Activated CD8-positive, alpha-beta memory T cell treated with anti-CD3 and anti-CD28 coated beads for 24 hours (primary cell): ENCODE measurements around the gene DTX1.

Experiments
- DNase-seq: peaks from one replicate; pipeline ENCODE4 v3.0.0-alpha.2; 2020

Gene DTX1

DNA sequence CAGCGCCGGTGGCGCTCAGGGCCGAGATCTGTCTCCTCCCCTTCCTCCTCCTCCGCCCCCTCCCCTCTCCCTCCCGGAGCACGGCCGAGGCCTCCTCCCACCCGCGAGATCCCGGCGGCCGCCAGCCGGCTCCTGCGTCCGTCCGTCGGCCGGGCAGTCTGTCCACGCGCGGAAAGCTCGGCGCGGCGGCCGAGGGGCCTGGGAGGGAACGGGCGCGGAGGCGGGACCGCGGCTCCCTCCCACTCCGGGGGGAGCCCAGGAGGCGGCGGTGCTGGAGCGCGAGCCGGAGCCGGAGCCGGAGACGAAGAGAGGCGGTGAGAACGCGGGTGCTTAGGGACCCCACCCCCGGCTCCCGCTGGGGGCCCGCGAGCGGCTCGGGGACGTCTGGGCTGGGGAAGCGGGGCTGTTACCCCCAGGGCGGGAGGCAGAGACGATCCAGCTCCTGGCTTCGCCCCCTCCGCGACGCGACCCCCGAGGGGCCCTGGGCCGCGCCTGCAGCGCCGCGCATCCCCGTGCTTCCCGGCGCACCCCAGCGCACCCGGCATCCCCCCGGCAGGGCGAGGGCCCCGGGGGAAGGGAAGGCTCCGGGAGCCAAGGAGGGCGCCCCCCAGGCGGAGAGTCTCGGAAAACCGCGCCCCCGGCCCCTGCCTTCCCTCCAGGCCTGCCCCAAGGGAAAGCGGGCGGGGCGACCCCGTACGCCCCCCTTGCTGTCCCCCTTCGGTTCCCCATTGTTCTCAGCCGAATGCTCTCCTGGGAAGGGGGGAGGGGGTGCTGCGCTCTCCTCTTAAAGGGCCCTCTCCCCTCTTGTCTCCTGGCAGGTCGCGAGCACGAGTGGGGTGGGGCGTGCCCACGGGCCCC lies at the start of gene DTX1:
DTX1 (plus strand) TSS at position 100 of the 858 bp plus-strand sequence. CDS start 1,463 bp downstream, outside the sequence.
- peak; percentile 69 for DNase-seq

DNA sequence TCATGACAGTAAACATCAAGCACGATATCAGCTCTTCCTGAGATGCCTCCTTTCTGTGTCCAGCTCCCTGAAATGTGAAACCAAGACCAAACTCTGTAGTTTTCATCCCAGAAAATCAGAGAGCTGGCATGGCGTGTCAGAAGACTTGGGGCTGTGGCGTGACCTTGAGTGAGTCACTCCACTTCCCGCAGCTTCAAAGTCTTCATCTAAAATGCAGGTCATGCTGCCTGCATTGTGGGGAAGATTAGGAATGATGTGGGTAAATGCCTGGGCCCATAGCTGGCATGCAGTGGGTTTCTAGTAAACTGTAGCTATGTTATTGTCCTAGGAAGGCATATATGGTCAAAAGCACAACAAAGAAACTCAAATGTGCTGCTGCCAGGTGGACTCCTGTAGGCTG lies 49.4 kb upstream of the DTX1 start:
- DNase-seq = no peak

DNA sequence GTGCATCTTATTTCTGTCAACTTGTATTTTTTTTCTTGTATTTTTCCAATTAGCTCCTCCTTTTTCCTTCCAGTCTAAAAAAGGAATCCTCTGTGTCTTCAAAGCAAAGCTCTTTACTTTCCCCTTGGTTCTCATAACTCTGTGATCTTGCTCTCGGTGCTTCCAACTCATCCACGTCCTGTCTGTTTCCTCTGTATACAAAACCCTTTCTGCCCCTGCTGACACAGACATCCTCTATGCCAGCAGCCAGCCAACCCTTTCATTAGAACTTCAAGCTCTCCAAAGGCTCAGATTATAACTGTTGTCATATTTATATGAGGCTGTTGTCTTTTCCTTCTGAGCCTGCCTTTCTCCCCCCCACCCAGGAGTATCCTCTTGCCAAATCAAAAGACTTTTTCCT lies 45.8 kb upstream of the DTX1 start:
- no peak for DNase-seq

DNA sequence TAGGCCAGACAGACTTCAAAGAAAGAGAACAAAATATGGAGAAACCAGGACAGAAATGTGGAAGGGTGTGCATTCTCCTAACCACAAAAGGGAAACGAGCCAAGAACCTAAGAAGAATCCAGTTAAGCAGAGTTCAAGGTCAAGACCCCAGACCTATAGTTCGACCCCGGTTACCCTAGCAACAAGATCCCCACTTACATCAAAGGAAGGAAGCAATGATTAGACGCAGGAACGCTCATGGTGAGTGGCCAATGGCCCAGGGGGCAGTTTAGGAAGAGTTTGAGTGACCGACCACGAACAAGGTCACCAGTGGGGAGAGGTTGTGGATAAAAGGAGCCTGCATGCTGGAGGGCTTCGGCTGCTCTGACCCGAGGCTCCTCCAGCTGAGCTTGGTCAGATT lies 42.0 kb upstream of the DTX1 start:
- no peak for DNase-seq

GRCh38 chr12:113016796-113017195 lies 39.7 kb upstream of the DTX1 start:
- no peak for DNase-seq

- no peak for DNase-seq
These were observed 37.5 kb upstream of the DTX1 start for GRCh38 chr12:113019025-113019424.

DNA sequence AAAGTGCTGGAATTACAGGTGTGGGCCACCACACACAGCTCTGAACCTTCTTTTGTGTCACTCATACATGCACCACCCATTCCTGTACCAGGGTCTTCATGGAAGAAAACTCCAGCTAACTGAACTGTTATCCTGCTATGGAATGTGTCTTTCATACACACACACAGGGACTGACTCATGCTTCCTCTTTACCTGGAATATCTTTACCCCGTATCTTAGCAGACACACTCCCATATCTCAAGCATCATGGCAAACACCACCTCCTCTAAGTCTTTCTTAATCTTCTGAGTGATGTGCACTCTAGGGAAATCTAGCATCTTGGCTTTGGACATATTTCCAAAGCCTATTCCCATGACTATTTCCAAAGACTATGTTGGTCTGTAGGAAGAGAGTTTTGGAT lies 35.0 kb upstream of the DTX1 start:
- DNase-seq = no peak

DNA sequence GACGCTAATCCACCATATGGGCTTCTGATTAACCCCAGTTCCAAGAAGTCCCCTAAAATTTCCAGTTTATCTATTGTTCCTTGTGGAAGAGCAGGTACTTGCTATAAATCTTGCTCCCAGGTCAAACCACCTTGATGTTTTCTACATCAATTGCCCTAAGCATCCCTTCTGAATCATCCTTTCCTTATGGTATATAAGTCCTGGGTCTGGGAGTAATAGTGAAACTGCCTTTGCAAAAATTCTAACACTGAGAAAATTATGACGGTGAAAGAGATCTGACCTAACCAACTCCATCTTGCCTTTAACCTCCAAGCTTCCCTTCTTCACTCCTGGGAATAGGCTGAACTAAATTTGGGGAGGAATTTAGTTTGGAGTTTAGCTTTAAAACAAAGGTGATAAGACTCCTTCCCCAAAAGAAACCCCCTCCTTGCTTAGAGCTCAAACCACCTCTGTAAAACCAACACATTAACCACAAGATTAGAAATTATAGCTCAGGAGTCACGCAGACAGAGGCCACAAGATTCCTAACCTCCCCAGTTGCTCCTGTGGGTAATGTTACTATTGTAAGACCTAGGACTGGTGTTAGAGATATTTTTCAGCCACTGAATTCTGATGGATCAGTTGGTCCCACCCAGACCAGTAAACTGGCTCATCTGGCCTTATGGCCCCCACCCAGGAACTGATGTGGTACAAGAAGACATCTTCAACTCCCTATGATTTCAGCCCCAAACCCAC lies 33.8 kb upstream of the DTX1 start:
- no peak for DNase-seq

DNA sequence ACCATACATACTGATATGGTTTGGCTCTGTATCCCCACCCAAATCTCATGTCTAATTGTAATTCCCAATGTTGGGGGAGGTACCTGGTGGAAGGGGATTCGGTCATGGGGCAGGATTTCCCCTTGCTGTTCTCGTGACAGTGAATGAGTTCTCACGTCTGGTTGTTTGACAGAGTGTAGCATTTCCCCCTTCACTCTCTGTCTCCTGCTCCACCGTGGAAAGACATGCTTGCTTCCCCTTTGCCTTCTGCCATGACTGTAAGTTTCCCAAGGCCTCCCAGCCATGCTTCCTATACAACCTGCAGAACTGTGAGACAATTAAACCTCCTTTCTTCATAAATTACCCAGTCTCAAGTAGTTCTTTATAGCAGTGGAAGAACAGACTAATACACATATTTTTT lies 28.8 kb upstream of the DTX1 start:
- DNase-seq = no peak

GRCh38 chr12:113030875-113031525 lies 25.5 kb upstream of the DTX1 start:
- DNase-seq = no peak

GRCh38 chr12:113039911-113040445 lies 16.6 kb upstream of the DTX1 start:
- no peak for DNase-seq

GRCh38 chr12:113040722-113041171 lies 15.8 kb upstream of the DTX1 start:
- DNase-seq = no peak

DNA sequence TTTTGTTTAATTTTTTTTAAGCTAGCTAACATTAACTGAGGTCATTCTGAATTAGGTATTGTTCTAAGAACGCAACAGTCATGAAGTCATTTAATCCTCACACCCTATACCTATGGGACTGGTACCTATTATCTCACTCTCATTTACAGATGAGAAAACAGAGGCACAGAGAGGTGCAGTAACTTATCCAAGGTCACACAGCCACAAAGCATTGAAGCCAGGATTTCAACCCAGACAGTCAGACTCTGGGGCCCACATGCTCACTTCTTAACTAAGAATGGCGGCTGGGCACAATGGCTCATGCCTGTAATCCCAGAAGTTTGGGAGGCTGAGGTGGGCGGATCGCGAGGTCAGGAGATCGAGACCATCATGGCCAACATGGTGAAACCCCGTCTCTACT lies 15.0 kb upstream of the DTX1 start:
- no peak for DNase-seq

DNA sequence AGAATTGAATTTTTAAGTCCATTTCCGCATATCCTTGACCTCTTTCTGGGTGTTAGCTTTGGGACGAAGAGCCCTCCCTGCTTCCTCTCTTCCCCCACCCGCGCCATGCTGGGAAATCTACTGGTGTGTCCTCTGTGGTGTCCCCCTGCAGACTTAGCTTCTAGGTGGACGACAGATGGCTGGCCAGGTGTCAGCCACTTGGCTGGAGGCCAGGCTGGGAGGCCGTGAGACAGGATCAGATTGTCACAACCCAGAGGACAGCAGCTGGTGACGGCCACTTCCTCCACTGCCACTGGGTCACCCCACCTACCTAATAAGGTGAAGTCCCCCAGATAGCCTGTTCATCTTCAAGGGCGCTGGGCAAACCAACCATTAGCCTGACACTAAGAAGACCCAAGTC lies 13.3 kb upstream of the DTX1 start:
- no peak for DNase-seq

GRCh38 chr12:113044516-113044915 lies 12.0 kb upstream of the DTX1 start:
- DNase-seq = no peak

DNA sequence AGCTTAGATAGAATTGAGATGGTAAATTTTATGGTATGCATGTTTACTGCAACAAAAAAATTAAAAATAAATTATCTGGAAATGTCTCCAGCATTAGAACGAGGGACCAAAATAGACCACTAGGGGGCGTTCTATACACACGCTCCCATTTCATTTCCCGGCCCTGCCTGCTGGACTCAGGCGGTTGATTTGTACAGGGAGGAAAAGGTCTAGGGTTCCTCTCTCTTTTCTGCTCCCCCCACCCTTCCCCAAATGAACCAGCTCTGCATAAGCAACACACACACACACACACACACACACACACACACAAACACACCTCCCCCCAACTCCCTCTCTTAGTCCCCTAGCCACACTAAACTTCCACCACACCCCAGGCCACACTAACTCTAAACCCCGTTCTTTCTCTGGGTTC lies 7.8 kb upstream of the DTX1 start:
- peak; percentile 70 for DNase-seq

- no peak for DNase-seq
These were observed 6.4 kb upstream of the DTX1 start for GRCh38 chr12:113049976-113050742.

GRCh38 chr12:113050795-113051194 lies 5.7 kb upstream of the DTX1 start:
- no peak for DNase-seq

DNA sequence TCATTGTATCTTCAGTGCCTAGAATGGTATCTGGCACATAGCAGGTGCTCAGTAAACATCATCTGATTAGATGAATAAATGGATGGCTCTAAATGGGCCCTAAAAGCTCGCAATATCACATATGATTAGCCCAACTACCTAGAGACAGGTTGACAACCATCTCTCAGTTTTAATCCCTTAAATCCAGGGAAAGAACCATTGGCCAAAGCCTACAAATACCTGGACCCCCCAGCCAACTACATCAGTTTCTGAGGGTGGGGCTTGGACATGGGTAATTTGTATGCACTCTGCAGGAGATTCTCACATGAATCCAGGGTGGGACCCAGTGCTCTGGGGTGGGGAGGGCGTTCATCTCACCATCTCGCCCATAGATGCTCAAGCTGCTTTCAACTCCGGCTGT lies 4.8 kb upstream of the DTX1 start:
- no peak for DNase-seq

- no peak for DNase-seq
These were observed 4.2 kb upstream of the DTX1 start for GRCh38 chr12:113052326-113052725.

- DNase-seq = no peak
These were observed 1.5 kb upstream of the DTX1 start for GRCh38 chr12:113054948-113055486.
